GM23338 (cell line): ENCODE measurements around the gene BEND4. TPM values are rescaled to one million over a fixed set of nuclear protein-coding genes. Genes with fewer than 3 reads are reported as not detected.

Experiments
- ATAC-seq: fragments of 200-7000 bp; cut with Tn5 transposase; 3 replicates; pipeline ENCODE4 v1.9.1; 2020
- DNase-seq: peaks from one replicate; pipeline ENCODE4 v3.0.0-alpha.2; 2015; ENCODE audit warnings: low spot score
- H2AFZ ChIP-seq: fragments of 200-600 bp; sonication (generic); 2 replicates; pipeline ENCODE4 v1.8.0; 2016; ENCODE audit warnings: antibody characterized with exemption, mild to moderate bottlenecking, moderate library complexity
- H3F3A ChIP-seq: fragments of 200-600 bp; sonication (generic); replicated peaks from 2 replicates; pipeline ENCODE4 v1.8.0; 2017; ENCODE audit warnings: antibody characterized with exemption, mixed run types, low read depth
- H3K27ac ChIP-seq: fragments of 200-600 bp; sonication (generic); 2 replicates; pipeline ENCODE4 v1.6.1; 2016; ENCODE audit warnings: low read depth
- H3K27me3 ChIP-seq: fragments of 200-600 bp; sonication (generic); 2 replicates; pipeline ENCODE4 v1.8.0; 2016; ENCODE audit warnings: mild to moderate bottlenecking, mixed run types, moderate library complexity; ENCODE audit not compliant: insufficient read depth
- H3K36me3 ChIP-seq: fragments of 200-600 bp; sonication (generic); 2 replicates; pipeline ENCODE4 v1.8.0; 2016; ENCODE audit warnings: mild to moderate bottlenecking; ENCODE audit not compliant: insufficient read depth
- H3K4me1 ChIP-seq: fragments of 200-600 bp; sonication (generic); 2 replicates; pipeline ENCODE4 v1.8.0; 2016; ENCODE audit warnings: mild to moderate bottlenecking, moderate library complexity; ENCODE audit not compliant: insufficient read depth
- H3K4me2 ChIP-seq: fragments of 200-600 bp; sonication (generic); 2 replicates; pipeline ENCODE4 v1.7.1; 2017; ENCODE audit warnings: mixed run types
- H3K4me3 ChIP-seq: fragments of 200-600 bp; sonication (generic); 2 replicates; pipeline ENCODE4 v1.6.1; 2016; ENCODE audit warnings: mixed run types
- H3K79me2 ChIP-seq: fragments of 200-600 bp; sonication (generic); replicated peaks from 2 replicates; pipeline ENCODE4 v1.8.0; 2017; ENCODE audit warnings: mild to moderate bottlenecking; ENCODE audit not compliant: insufficient read depth
- H3K9me2 ChIP-seq: fragments of 200-600 bp; sonication (generic); 2 replicates; pipeline ENCODE4 v1.8.0; 2017; ENCODE audit not compliant: insufficient read depth
- H4K20me1 ChIP-seq: fragments of 200-600 bp; sonication (generic); replicated peaks from 2 replicates; pipeline ENCODE4 v1.8.0; 2017; ENCODE audit warnings: mild to moderate bottlenecking; ENCODE audit not compliant: insufficient read depth
- H3K27ac Mint-ChIP-seq: 2 replicates; pipeline ENCODE4 v1.8.0; 2020; ENCODE audit warnings: inconsistent platforms, mild to moderate bottlenecking, moderate library complexity, mixed read lengths
- H3K27me3 Mint-ChIP-seq: 3 replicates; pipeline ENCODE4 v1.8.0; 2022; ENCODE audit warnings: low read depth, mild to moderate bottlenecking, moderate library complexity, mixed read lengths, inconsistent platforms; ENCODE audit not compliant: insufficient read depth, poor library complexity
- H3K36me3 Mint-ChIP-seq: 3 replicates; pipeline ENCODE4 v1.8.0; 2021; ENCODE audit warnings: low read depth, mild to moderate bottlenecking, inconsistent platforms, moderate library complexity, mixed read lengths
- H3K4me1 Mint-ChIP-seq: 3 replicates; pipeline ENCODE4 v1.8.0; 2020; ENCODE audit warnings: mild to moderate bottlenecking, inconsistent platforms, mixed read lengths
- H3K4me3 Mint-ChIP-seq: 3 replicates; pipeline ENCODE4 v1.8.0; 2021; ENCODE audit warnings: moderate library complexity, mild to moderate bottlenecking, inconsistent platforms, mixed read lengths
- H3K9me3 Mint-ChIP-seq: 3 replicates; pipeline ENCODE4 v1.8.0; 2020; ENCODE audit warnings: moderate library complexity, mild to moderate bottlenecking, inconsistent platforms, mixed read lengths
- CREB1 ChIP-seq: fragments of 250-450 bp; sonication (Bioruptor Pico); IDR thresholded peaks from 2 replicates; pipeline ENCODE4 v1.5.0; 2020; ENCODE audit warnings: low read depth, mild to moderate bottlenecking, moderate library complexity
- CTCF ChIP-seq, 2 experiments: fragments of 200-600 bp in 1 of 2; sonication (generic) in 1 of 2; conservative IDR thresholded peaks; 2 replicates each; pipeline versions ENCODE4 v1.5.1 to v1.6.1; 2016 to 2017; ENCODE audit warnings: antibody characterized with exemption in 2 of 2, low read depth in 2 of 2, mild to moderate bottlenecking in 2 of 2, moderate library complexity in 1 of 2
- ETS1 ChIP-seq: IDR thresholded peaks from 2 replicates; pipeline ENCODE4 v1.6.1; 2016; ENCODE audit warnings: antibody characterized with exemption
- EZH2 ChIP-seq: fragments of 200-600 bp; sonication (generic); IDR thresholded peaks from one replicate; pipeline ENCODE4 v1.8.0; 2017; ENCODE audit warnings: antibody characterized with exemption, mild to moderate bottlenecking, low read depth; ENCODE audit not compliant: unreplicated experiment
- EZH2phosphoT487 ChIP-seq: fragments of 200-600 bp; sonication (generic); IDR thresholded peaks from one replicate; pipeline ENCODE4 v1.8.1; 2018; ENCODE audit warnings: antibody characterized with exemption; ENCODE audit not compliant: unreplicated experiment
- JUNB ChIP-seq: IDR thresholded peaks from one replicate; pipeline ENCODE4 v1.6.1; 2016; ENCODE audit warnings: antibody characterized with exemption; ENCODE audit not compliant: unreplicated experiment
- NANOG ChIP-seq: IDR thresholded peaks from 2 replicates; pipeline ENCODE4 v1.6.1; 2016; ENCODE audit warnings: antibody characterized with exemption, borderline replicate concordance
- POLR2AphosphoS5 ChIP-seq: IDR thresholded peaks from 2 replicates; pipeline ENCODE4 v1.6.1; 2016; ENCODE audit warnings: antibody characterized with exemption, low read depth
- REST ChIP-seq: IDR thresholded peaks from one replicate; pipeline ENCODE4 v1.6.1; 2018; ENCODE audit warnings: antibody characterized with exemption; ENCODE audit not compliant: unreplicated experiment
- STAT1 ChIP-seq: IDR thresholded peaks from one replicate; pipeline ENCODE4 v1.6.1; 2016; ENCODE audit warnings: antibody characterized with exemption; ENCODE audit not compliant: unreplicated experiment
- ZNF114 ChIP-seq: fragments of 250-450 bp; sonication (Bioruptor Pico); IDR thresholded peaks from 2 replicates; pipeline ENCODE4 v1.5.0; 2020; ENCODE audit warnings: mild to moderate bottlenecking, moderate library complexity
- ZNF331 ChIP-seq: fragments of 250-450 bp; sonication (Bioruptor Pico); IDR thresholded peaks from 2 replicates; pipeline ENCODE4 v1.5.0; 2020; ENCODE audit warnings: low read depth, mild to moderate bottlenecking, moderate library complexity
- ZNF462 ChIP-seq: fragments of 250-450 bp; sonication (Bioruptor Pico); IDR thresholded peaks from 2 replicates; pipeline ENCODE4 v1.5.0; 2020; ENCODE audit warnings: mild to moderate bottlenecking, moderate library complexity
- polyA plus RNA-seq: library from polyadenylated mRNA; unstranded; fragments of >200 nt; fragmentation: Nextera tagmentation; extraction: Ambion mirVana; gene quantifications from 2 replicates; pipeline ENCODE4 v1.2.1, GENCODE V29; 2016
- total RNA-seq: library from RNA; depleted of rRNA; stranded (reverse); fragments of >200 nt; shearing (Covaris generic); gene quantifications from 2 replicates; pipeline ENCODE4 v1.2.3, GENCODE V29; 2014

The BEND4 gene
- total and polyA plus RNA-seq, 2 experiments from 2014 or later, result 13.5 to 60.2 TPM

GRCh38 chr4:42112846-42113245 lies 39.6 kb downstream of the BEND4 start:
- no peaks in the 10 kb centered on the region for H3K79me2 ChIP-seq
- Mint-ChIP-seq H3K36me3 (peaks cover 38% of the 10 kb centered on the region), H3K4me1 (no peaks in the 10 kb centered on the region), H3K27ac (no peak overlapping the region), H3K27me3 (no peaks in the 10 kb centered on the region), H3K9me3 (no peaks in the 10 kb centered on the region), H3K4me3 (no peak overlapping the region)
- no peak overlapping the region for H3K4me3 ChIP-seq
- H3K27me3 ChIP-seq, result no peaks in the 10 kb centered on the region
- peaks cover 9% of the 10 kb centered on the region for H3K36me3 ChIP-seq
- H3K27ac ChIP-seq, result no peak overlapping the region
- no peaks in the 10 kb centered on the region for H4K20me1 ChIP-seq
- H3F3A ChIP-seq, result no peaks in the 10 kb centered on the region
- no peaks in the 10 kb centered on the region for H3K9me2 ChIP-seq
- ATAC-seq (no peak), DNase-seq (no peak)
- no peak overlapping the region for H3K4me2 ChIP-seq
- TF ChIP-seq ZNF114 (CRISPR knock-in tag), result no peak
- TF ChIP-seq REST, result no peak
- TF ChIP-seq EZH2, result no peak
- no peak for TF ChIP-seq ETS1
- no peak for TF ChIP-seq POLR2AphosphoS5
- no peak for TF ChIP-seq JUNB
- no peak for TF ChIP-seq ZNF331 (CRISPR knock-in tag)
- no peak for TF ChIP-seq EZH2phosphoT487
- TF ChIP-seq CTCF (conservative IDR thresholded peaks at IDR 0.05; ENCODE audit: low read depth in 2 of 2), result no peak
- no peak for TF ChIP-seq STAT1
- no peak for TF ChIP-seq CREB1 (CRISPR knock-in tag)
- TF ChIP-seq ZNF462 (CRISPR knock-in tag), result no peak
- no peak for TF ChIP-seq NANOG
- no peaks in the 10 kb centered on the region for H3K4me1 ChIP-seq
- H2AFZ ChIP-seq, result no peak overlapping the region
